OCI-LY7 (cell line): Measurements from ENCODE around the gene PHOX2B.

Experiments
- CTCF ChIP-seq: fragments of 200-600 bp; sonication (generic); conservative IDR thresholded peaks from 2 replicates; pipeline ENCODE4 v1.5.1; 2014; ENCODE audit warnings: mild to moderate bottlenecking, antibody characterized with exemption, low read length, moderate library complexity, mixed read lengths
- EZH2phosphoT487 ChIP-seq: fragments of 200-600 bp; sonication (generic); IDR thresholded peaks from 2 replicates; pipeline ENCODE4 v1.6.1; 2018; ENCODE audit warnings: low read depth, borderline replicate concordance, mild to moderate bottlenecking, mixed run types, antibody characterized with exemption, low read length, moderate library complexity, mixed read lengths

- TF ChIP-seq CTCF (no peak), EZH2phosphoT487 (no peak)
These were observed 9.1 kb upstream of the PHOX2B start for GRCh38 chr4:41757521-41758156.
